Skeletal muscle cell (primary cell): ENCODE measurements around the gene RGS7BP.

Experiments used
- DNase-seq: peaks from one replicate; pipeline ENCODE4 v3.0.0-alpha.2; 2010; ENCODE audit warnings: low read depth
- H3K4me3 ChIP-seq: 2 replicates; pipeline ENCODE4 v1.5.1; 2011; ENCODE audit warnings: low read depth, mild to moderate bottlenecking, control low read depth, low read length, moderate library complexity

RGS7BP gene

GRCh38 chr5:64505769-64506566 is at the start of gene RGS7BP:
TSS of gene RGS7BP (plus strand) at chr5:64506015. CDS start at chr5:64506625, 610 bp downstream.
- peak; percentile 2 for DNase-seq
- H3K4me3 ChIP-seq, result peak within 1 kb of the TSS; percentile 46

- DNase-seq, result no peak
- H3K4me3 ChIP-seq, result no peak overlapping the region
Observed at GRCh38 chr5:64457846-64458245, 48.0 kb upstream of the RGS7BP start.

GRCh38 chr5:64458948-64459347 is 46.9 kb upstream of the RGS7BP start:
- no peak for DNase-seq
- no peak overlapping the region for H3K4me3 ChIP-seq

- no peak for DNase-seq
- H3K4me3 ChIP-seq, result no peak overlapping the region
Observed at GRCh38 chr5:64462391-64462790, 43.4 kb upstream of the RGS7BP start.

- H3K4me3 ChIP-seq, result no peak overlapping the region
- DNase-seq, result no peak
Observed at GRCh38 chr5:64486163-64486562, 19.7 kb upstream of the RGS7BP start.

- no peak for DNase-seq
Observed at GRCh38 chr5:64487283-64487682, 18.5 kb upstream of the RGS7BP start.

GRCh38 chr5:64489857-64490256 is 16.0 kb upstream of the RGS7BP start:
- H3K4me3 ChIP-seq, result no peak overlapping the region
- no peak for DNase-seq

More at GRCh38 chr5:64487283-64487682, 18.5 kb upstream of the RGS7BP start:
- no peak overlapping the region for H3K4me3 ChIP-seq

- H3K4me3 ChIP-seq, result no peak overlapping the region
- no peak for DNase-seq
Observed at GRCh38 chr5:64497386-64497785, 8.4 kb upstream of the RGS7BP start.

- DNase-seq, result no peak
- H3K4me3 ChIP-seq, result no peak overlapping the region
Observed at GRCh38 chr5:64502196-64502595, 3.6 kb upstream of the RGS7BP start.

GRCh38 chr5:64506567-64507263 is 900 bp downstream of the RGS7BP start:
- DNase-seq, result no peak

GRCh38 chr5:64507264-64507605 is 1.4 kb downstream of the RGS7BP start:
- no peak overlapping the region for H3K4me3 ChIP-seq
- DNase-seq, result no peak

More at GRCh38 chr5:64506567-64507263, 900 bp downstream of the RGS7BP start:
- H3K4me3 ChIP-seq, result peak overlapping the region; percentile 46

- DNase-seq, result no peak
- no peak overlapping the region for H3K4me3 ChIP-seq
Observed at GRCh38 chr5:64509828-64510227, 4.0 kb downstream of the RGS7BP start.

GRCh38 chr5:64513492-64513891 is 7.7 kb downstream of the RGS7BP start:
- DNase-seq, result no peak
- no peak overlapping the region for H3K4me3 ChIP-seq

GRCh38 chr5:64514612-64515011 is 8.8 kb downstream of the RGS7BP start:
- no peak overlapping the region for H3K4me3 ChIP-seq
- DNase-seq, result no peak

- no peak for DNase-seq
- no peak overlapping the region for H3K4me3 ChIP-seq
Observed at GRCh38 chr5:64516216-64516615, 10.4 kb downstream of the RGS7BP start.

GRCh38 chr5:64518793-64519192 is 13.0 kb downstream of the RGS7BP start:
- no peak for DNase-seq
- no peak overlapping the region for H3K4me3 ChIP-seq

- no peak for DNase-seq
- no peak overlapping the region for H3K4me3 ChIP-seq
Observed at GRCh38 chr5:64519263-64519662, 13.4 kb downstream of the RGS7BP start.

- no peak for DNase-seq
- H3K4me3 ChIP-seq, result no peak overlapping the region
Observed at GRCh38 chr5:64526734-64527439, 21.1 kb downstream of the RGS7BP start.

- H3K4me3 ChIP-seq, result no peak overlapping the region
- no peak for DNase-seq
Observed at GRCh38 chr5:64530076-64530475, 24.3 kb downstream of the RGS7BP start.

GRCh38 chr5:64532212-64532611 is 26.4 kb downstream of the RGS7BP start:
- no peak overlapping the region for H3K4me3 ChIP-seq
- no peak for DNase-seq
